Testis (tissue), 3 donors: Measurements from ENCODE around the gene SYNRG. TPM values are rescaled to one million over a fixed set of nuclear protein-coding genes. Genes with fewer than 3 reads are reported as not detected.
A peak's percentile ranks its signal among the peaks of the same experiment; 100 is the strongest.

ENCODE experiments used
- DNase-seq: peaks from one replicate; pipeline ENCODE4 v3.0.0-alpha.2; 2019
- H3K27ac ChIP-seq, 2 donors: fragments of 200-600 bp; sonication (generic); one replicate each; pipeline ENCODE4 v1.5.1; 2019
- H3K27me3 ChIP-seq: fragments of 200-600 bp; sonication (generic); one replicate; pipeline ENCODE4 v1.5.1; 2019
- H3K36me3 ChIP-seq: fragments of 200-600 bp; sonication (generic); one replicate; pipeline ENCODE4 v1.5.1; 2017; ENCODE audit warnings: low read depth; ENCODE audit errors: missing control alignments
- H3K4me1 ChIP-seq: fragments of 200-600 bp; sonication (generic); one replicate; pipeline ENCODE4 v1.5.1; 2019
- H3K4me3 ChIP-seq, 2 donors: fragments of 200-600 bp; sonication (generic); one replicate each; pipeline ENCODE4 v1.5.1; 2017 to 2019
- H3K9me3 ChIP-seq: fragments of 200-600 bp; sonication (generic); one replicate; pipeline ENCODE4 v1.5.1; 2017
- POLR2A ChIP-seq: fragments of 450-650 bp; IDR thresholded peaks from one replicate; pipeline ENCODE4 v1.6.1; 2017; ENCODE audit warnings: antibody characterized with exemption, mild to moderate bottlenecking, moderate library complexity
- WGBS, 2 donors: methylation state at CpG; one replicate each; pipeline ENCODE4 v1.1.5; 2018; 5-methylcytosine and 5-hydroxymethylcytosine counted together
- intact Hi-C: fragments of 100-400 bp; cut with DNase I; formaldehyde crosslinking; loops from one replicate; pipeline ENCODE4 v1.15.1; 2023; ENCODE audit warnings: low total_unique reads
- polyA plus RNA-seq: library from polyadenylated mRNA; stranded (reverse); fragments of 350-450 nt; fragmentation: Illumina TruSeq; extraction: RNeasy Lipid Tissue Mini Kit (QIAGEN cat#74804); gene quantifications from one replicate; pipeline ENCODE4 v1.2.3, GENCODE V29; 2014; ENCODE audit warnings: low read depth, low replicate concordance; ENCODE audit not compliant: insufficient read depth
- total RNA-seq, 2 donors: library from RNA; depleted of rRNA; stranded (reverse); fragments of >200 nt; gene quantifications; one replicate each; pipeline ENCODE4 v1.2.3, GENCODE V29; 2016
- TF ChIP-seq, protein P1 (sequence below), 3 experiments: fragments of 450-650 bp in 2 of 3; fragments of 200-600 bp in 1 of 3; sonication (generic) in 1 of 3; IDR thresholded peaks; one replicate each; pipeline ENCODE4 v1.5.1; 2016 to 2019; ENCODE audit warnings: antibody characterized with exemption in 3 of 3, mild to moderate bottlenecking in 2 of 3, moderate library complexity in 1 of 3

The SYNRG gene
- total and polyA plus RNA-seq, 3 donors from 2014 or later: 50.1 to 72.2 (median 54.6) TPM

- Histone ChIP-seq H3K4me3 (no peak overlapping the region), H3K36me3 (no peaks in the 10 kb centered on the region), H3K4me1 (no peaks in the 10 kb centered on the region), H3K9me3 (no peaks in the 10 kb centered on the region), H3K27me3 (no peaks in the 10 kb centered on the region), H3K27ac (no peak overlapping the region)
- DNase-seq: no peak
- 94 to 95% methylated on average over 3 of the region's 3 CpGs for WGBS, 2 donors
- TF ChIP-seq, protein P1, sequence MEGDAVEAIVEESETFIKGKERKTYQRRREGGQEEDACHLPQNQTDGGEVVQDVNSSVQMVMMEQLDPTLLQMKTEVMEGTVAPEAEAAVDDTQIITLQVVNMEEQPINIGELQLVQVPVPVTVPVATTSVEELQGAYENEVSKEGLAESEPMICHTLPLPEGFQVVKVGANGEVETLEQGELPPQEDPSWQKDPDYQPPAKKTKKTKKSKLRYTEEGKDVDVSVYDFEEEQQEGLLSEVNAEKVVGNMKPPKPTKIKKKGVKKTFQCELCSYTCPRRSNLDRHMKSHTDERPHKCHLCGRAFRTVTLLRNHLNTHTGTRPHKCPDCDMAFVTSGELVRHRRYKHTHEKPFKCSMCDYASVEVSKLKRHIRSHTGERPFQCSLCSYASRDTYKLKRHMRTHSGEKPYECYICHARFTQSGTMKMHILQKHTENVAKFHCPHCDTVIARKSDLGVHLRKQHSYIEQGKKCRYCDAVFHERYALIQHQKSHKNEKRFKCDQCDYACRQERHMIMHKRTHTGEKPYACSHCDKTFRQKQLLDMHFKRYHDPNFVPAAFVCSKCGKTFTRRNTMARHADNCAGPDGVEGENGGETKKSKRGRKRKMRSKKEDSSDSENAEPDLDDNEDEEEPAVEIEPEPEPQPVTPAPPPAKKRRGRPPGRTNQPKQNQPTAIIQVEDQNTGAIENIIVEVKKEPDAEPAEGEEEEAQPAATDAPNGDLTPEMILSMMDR (IDR thresholded peaks at IDR 0.05): no peak
- TF ChIP-seq POLR2A: no peak
- intact Hi-C loops: no loop called here
Observed at GRCh38 chr17:37585066-37585465, 24.2 kb downstream of the SYNRG start.

- TF ChIP-seq POLR2A: no peak
- TF ChIP-seq, protein P1 (IDR thresholded peaks at IDR 0.05): no peak
Observed at GRCh38 chr17:37576281-37576680, 32.9 kb downstream of the SYNRG start.

DNA sequence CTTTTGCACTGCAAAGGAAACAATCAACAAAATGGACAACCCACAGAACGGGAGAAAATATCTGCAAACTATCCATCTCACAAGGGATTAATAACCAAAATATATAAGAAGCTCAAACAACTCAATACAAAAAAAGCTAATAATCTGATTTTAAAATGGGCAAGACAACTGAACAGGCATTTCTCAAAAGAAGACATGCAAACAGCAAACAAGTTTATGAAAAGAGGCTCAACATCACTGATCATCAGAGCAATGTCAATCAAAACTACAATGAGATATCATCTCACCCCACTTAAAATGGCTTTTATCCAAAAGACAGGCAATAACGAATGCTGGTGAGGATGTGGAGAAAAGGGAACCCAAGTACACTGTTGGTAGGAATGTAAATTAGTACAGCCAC lies 34.8 kb downstream of the SYNRG start:
- Histone ChIP-seq H3K36me3 (no peaks in the 10 kb centered on the region), H3K27ac (no peak overlapping the region), H3K27me3 (no peaks in the 10 kb centered on the region), H3K4me3 (no peak overlapping the region), H3K4me1 (no peaks in the 10 kb centered on the region), H3K9me3 (no peaks in the 10 kb centered on the region)
- intact Hi-C loops: no loop called here
- DNase-seq: no peak
- 90 to 98% methylated on average over 2 of the region's 2 CpGs for WGBS, 2 donors
- TF ChIP-seq, protein P1 (IDR thresholded peaks at IDR 0.05): no peak
- no peak for TF ChIP-seq POLR2A

More at GRCh38 chr17:37576281-37576680, 32.9 kb downstream of the SYNRG start:
- no peaks in the 10 kb centered on the region for H3K36me3 ChIP-seq
- no peak for DNase-seq
- no peaks in the 10 kb centered on the region for H3K9me3 ChIP-seq
- H3K27me3 ChIP-seq: no peaks in the 10 kb centered on the region
- H3K27ac ChIP-seq: no peak overlapping the region
- H3K4me3 ChIP-seq: no peak overlapping the region
- intact Hi-C loops: no loop called here
- no peaks in the 10 kb centered on the region for H3K4me1 ChIP-seq
- 86 to 91% methylated on average over 3 of the region's 3 CpGs for WGBS, 2 donors

GRCh38 chr17:37571674-37572073 lies 37.5 kb downstream of the SYNRG start:
- intact Hi-C loops: no loop called here
- WGBS, 2 donors: 81 to 82% methylated on average over 3 of the region's 3 CpGs
- Histone ChIP-seq H3K27ac (no peak overlapping the region), H3K4me3 (no peak overlapping the region), H3K4me1 (no peaks in the 10 kb centered on the region), H3K9me3 (no peaks in the 10 kb centered on the region), H3K27me3 (no peaks in the 10 kb centered on the region), H3K36me3 (no peaks in the 10 kb centered on the region)
- TF ChIP-seq, protein P1 (IDR thresholded peaks at IDR 0.05): no peak
- no peak for TF ChIP-seq POLR2A
- no peak for DNase-seq

DNA sequence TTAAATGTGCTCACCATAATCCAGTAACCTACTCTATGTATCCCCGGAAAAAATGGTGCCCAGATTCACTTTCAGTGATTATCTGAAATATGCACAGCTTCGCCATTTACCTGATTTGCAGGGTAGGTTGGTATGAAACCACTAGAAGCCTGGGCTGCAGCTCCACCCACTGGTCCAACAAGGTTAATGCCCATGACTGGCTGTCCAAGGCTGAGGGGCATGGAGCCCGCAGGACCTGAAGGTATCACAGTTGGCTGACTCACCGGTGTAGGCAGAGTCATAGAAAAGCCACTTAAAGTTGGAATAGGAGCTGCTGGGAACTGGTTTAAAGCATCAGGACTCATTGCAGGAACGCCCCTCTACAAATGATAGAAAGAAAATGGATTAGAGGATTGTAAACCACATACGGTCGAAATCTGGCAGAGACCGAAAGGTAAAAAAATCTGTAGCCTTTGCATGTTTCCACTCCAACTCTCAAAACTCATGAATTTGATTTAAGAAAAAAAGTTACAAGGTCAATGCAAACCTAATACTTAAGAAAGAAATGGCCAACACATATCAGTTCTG lies 38.6 kb downstream of the SYNRG start:
- Histone ChIP-seq H3K36me3 (no peaks in the 10 kb centered on the region), H3K4me1 (no peaks in the 10 kb centered on the region), H3K27ac (no peak overlapping the region), H3K4me3 (no peak overlapping the region), H3K9me3 (no peaks in the 10 kb centered on the region), H3K27me3 (no peaks in the 10 kb centered on the region)
- no peak for TF ChIP-seq POLR2A
- TF ChIP-seq, protein P1 (IDR thresholded peaks at IDR 0.05): peak in 2 of 3 experiments; percentile 18 to 22
- WGBS, 2 donors: 81 to 89% methylated on average over 8 of the region's 8 CpGs
- peak; percentile 52 for DNase-seq
- intact Hi-C loops: no loop called here
